Measurements from ENCODE around the gene GNA15. TPM values are rescaled to one million over a fixed set of nuclear protein-coding genes. Genes with fewer than 3 reads are reported as not detected.

The GNA15 gene
- total RNA-seq, 4 donors from 2014 or later, result 74.3 to 105 (median 84.2) TPM

GRCh38 chr19:3118232-3119070 lies 17.4 kb upstream of the GNA15 start:
- intact Hi-C loops (cut with DNase I; ENCODE audit: low total_unique reads), result no loop called here
- no peak for DNase-seq (ENCODE audit: low spot score in 2 of 2)
- H3K4me3 ChIP-seq (ENCODE audit: low read depth, poor library complexity, severe bottlenecking), result no peak overlapping the region
- TF ChIP-seq POLR2A (IDR thresholded peaks at IDR 0.05), result no peak
- TF ChIP-seq, protein P1, sequence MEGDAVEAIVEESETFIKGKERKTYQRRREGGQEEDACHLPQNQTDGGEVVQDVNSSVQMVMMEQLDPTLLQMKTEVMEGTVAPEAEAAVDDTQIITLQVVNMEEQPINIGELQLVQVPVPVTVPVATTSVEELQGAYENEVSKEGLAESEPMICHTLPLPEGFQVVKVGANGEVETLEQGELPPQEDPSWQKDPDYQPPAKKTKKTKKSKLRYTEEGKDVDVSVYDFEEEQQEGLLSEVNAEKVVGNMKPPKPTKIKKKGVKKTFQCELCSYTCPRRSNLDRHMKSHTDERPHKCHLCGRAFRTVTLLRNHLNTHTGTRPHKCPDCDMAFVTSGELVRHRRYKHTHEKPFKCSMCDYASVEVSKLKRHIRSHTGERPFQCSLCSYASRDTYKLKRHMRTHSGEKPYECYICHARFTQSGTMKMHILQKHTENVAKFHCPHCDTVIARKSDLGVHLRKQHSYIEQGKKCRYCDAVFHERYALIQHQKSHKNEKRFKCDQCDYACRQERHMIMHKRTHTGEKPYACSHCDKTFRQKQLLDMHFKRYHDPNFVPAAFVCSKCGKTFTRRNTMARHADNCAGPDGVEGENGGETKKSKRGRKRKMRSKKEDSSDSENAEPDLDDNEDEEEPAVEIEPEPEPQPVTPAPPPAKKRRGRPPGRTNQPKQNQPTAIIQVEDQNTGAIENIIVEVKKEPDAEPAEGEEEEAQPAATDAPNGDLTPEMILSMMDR (IDR thresholded peaks at IDR 0.05), result no peak
- WGBS, 2 donors, result 90 to 93% methylated on average over 40 to 41 of the region's 42 CpGs

DNA sequence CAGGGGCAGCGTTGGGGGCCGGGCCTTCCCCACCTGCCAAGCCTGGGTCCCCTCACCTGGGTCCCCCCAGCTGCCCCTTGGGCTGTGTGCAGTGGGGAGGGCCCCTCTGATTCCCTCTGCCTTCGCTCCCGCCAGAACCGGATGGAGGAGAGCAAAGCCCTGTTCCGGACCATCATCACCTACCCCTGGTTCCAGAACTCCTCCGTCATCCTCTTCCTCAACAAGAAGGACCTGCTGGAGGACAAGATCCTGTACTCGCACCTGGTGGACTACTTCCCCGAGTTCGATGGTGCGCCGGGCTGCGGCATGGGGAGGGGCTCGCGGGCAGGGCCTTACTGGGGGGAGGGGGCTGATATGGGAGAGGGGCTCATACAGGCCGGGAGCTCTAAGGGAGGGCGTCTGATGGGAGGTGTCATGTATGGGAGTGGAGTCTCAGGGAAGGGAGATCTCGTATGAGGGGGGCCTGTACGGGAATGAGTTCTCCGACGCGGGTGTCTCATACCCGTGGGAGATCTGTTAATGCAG lies 16.7 kb upstream of the GNA15 start:
- intact Hi-C loops (cut with DNase I; ENCODE audit: low total_unique reads), result no loop called here
- DNase-seq (ENCODE audit: low spot score in 2 of 2), result no peak
- no peak overlapping the region for H3K4me3 ChIP-seq (ENCODE audit: low read depth, poor library complexity, severe bottlenecking)
- no peak for TF ChIP-seq POLR2A (IDR thresholded peaks at IDR 0.05)
- TF ChIP-seq, protein P1 (IDR thresholded peaks at IDR 0.05), result no peak
- 90% methylated on average over 23 of the region's 23 CpGs for WGBS, 2 donors

GRCh38 chr19:3119693-3120380 lies 16.0 kb upstream of the GNA15 start:
- intact Hi-C loops (cut with DNase I; ENCODE audit: low total_unique reads), result loop anchor here (5.0 kb wide), 1 partner anchor 43 kb away; no protein-coding TSS in a partner anchor
- no peak for TF ChIP-seq POLR2A (IDR thresholded peaks at IDR 0.05)
- TF ChIP-seq, protein P1 (IDR thresholded peaks at IDR 0.05), result no peak
- no peak for DNase-seq (ENCODE audit: low spot score in 2 of 2)
- no peak overlapping the region for H3K4me3 ChIP-seq (ENCODE audit: low read depth, poor library complexity, severe bottlenecking)
- WGBS, 2 donors, result 84 to 88% methylated on average over 18 to 24 of the region's 26 CpGs

GRCh38 chr19:3120611-3121276 lies 15.1 kb upstream of the GNA15 start:
- intact Hi-C loops (cut with DNase I; ENCODE audit: low total_unique reads), result loop anchor here (5.0 kb wide), 1 partner anchor 43 kb away; no protein-coding TSS in a partner anchor
- no peak for DNase-seq (ENCODE audit: low spot score in 2 of 2)
- TF ChIP-seq POLR2A (IDR thresholded peaks at IDR 0.05), result no peak
- TF ChIP-seq, protein P1 (IDR thresholded peaks at IDR 0.05), result no peak
- WGBS, 2 donors, result 91 to 92% methylated on average over 24 to 38 of the region's 38 CpGs
- H3K4me3 ChIP-seq (ENCODE audit: low read depth, poor library complexity, severe bottlenecking), result no peak overlapping the region

DNA sequence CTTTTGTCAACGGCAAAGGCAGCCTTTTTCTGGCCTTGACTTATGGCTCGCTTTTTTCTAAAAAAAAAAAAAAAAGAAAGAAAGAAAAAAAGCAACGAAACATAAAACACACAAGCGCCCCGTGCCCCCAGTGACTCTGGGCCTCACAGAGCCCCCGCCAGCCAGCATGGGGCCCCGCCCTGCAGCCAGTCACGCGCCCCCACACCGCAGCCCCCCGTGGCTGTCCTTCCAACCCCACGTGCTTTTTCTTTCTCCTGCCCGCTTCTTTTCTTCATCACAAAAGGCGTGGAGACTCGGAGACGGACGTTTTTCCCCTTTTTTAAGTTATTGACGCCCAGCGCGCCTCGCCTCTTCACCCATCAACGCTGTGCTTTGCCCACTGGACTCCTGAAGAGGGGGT lies 14.4 kb upstream of the GNA15 start:
- 90% methylated on average over 22 of the region's 22 CpGs for WGBS, 2 donors
- no peak for DNase-seq (ENCODE audit: low spot score in 2 of 2)
- intact Hi-C loops (cut with DNase I; ENCODE audit: low total_unique reads), result loop anchor here (5.0 kb wide), 1 partner anchor 44 kb away; no protein-coding TSS in a partner anchor
- no peak overlapping the region for H3K4me3 ChIP-seq (ENCODE audit: low read depth, poor library complexity, severe bottlenecking)
- no peak for TF ChIP-seq POLR2A (IDR thresholded peaks at IDR 0.05)
- TF ChIP-seq, protein P1 (IDR thresholded peaks at IDR 0.05), result no peak
